KBM-7 (cell line): ENCODE results near the gene MKRN2.
"Not testable (repeated sequence)": the region's sequence is repeated elsewhere in the genome, so short reads cannot be mapped to it uniquely, and the experiment has no call there.

ENCODE experiments used
- DNase-seq: peaks from one replicate; pipeline ENCODE4 v3.0.0-alpha.2; 2015
- in situ Hi-C: fragments of 300-500 bp; cut with MboI; formaldehyde crosslinking; loops from 2 replicates; pipeline ENCODE4 v1.14.3; 2020; ENCODE audit warnings: low sequenced_read_pairs, low pct_unique_long_range_greater_than_20kb, mixed read lengths

The MKRN2 gene

DNA sequence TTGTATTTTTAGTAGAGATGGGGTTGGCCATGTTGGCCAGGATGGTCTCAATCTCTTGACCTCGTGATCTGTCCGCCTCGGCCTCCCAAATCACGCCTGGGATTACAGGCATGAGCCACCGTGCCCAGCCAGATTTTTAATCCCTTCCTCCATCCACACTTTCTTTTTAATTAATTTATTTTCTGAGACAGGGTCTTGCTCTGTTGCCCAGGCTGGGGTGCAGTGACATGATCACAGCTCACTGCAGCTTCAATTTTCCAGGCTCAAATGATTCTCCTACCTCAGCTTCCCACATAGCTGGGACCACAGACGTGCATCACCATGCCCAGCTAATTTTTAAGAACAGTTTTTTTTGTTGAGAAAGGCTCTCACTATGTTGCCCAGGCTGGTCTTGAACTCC, 63.4 kb downstream of the MKRN2 start:
- in situ Hi-C loops = no loop called here
- no peak for DNase-seq

DNA sequence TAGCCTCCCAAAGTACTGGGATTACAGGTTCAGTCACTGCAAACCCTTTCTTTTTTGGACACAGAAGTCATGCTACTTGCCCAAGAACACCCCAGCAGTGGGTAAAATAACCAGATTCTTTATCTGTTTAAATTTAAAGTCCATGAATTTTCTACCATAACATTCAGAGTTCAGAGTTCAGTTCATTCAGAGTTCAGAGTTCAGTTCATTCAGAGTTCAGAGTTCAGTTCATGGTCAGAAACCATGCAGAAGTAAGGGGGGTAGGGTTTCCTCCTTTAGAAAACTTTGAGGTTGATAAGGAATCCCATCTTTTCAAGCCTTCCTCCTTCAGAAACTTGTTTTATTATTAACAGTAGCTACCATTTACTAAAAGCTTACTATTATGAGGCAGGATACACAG, 63.8 kb downstream of the MKRN2 start:
- in situ Hi-C loops = no loop called here
- no peak for DNase-seq

DNA sequence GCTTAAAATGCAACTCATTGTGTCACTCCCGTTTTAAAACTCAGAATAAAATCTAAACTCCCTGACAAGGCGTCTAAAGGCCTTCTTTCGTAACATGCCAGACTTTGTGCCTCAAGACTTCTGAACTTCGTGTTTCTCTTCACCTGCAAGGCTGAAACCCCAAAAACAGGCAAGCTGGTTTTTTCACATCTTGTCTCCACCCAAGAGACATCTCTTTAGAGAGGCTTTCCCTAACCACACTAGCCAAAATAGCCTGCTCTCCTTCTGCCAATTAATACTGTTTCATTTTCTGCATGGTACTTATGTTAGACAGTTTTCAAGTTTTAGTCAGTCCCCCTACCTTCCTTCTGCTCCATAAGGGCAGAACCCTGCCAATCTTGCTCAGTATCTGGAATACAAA, 65.4 kb downstream of the MKRN2 start:
- DNase-seq = no peak

DNA sequence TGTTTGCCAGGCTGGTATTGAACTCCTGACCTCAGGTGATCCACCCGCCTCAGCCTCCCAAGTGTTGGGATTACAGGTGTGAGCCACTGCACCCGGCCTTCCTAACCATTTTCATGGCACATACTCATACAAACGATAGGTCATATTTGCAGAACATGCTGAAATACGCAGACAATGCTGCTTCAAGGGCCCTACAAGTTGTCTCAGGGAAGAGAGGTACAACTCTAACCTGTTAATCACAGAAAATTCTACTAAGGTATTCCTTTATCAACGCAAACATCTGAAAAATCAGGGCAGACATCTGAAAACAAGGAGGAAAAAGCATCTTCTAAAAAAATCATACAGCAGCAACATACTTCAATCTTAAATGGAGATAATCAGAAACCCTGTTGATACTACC, 67.2 kb downstream of the MKRN2 start:
- in situ Hi-C loops = no loop called here
- DNase-seq = no peak

More for the DNA sequence above, 65.4 kb downstream of the MKRN2 start:
- in situ Hi-C loops = no loop called here

DNA sequence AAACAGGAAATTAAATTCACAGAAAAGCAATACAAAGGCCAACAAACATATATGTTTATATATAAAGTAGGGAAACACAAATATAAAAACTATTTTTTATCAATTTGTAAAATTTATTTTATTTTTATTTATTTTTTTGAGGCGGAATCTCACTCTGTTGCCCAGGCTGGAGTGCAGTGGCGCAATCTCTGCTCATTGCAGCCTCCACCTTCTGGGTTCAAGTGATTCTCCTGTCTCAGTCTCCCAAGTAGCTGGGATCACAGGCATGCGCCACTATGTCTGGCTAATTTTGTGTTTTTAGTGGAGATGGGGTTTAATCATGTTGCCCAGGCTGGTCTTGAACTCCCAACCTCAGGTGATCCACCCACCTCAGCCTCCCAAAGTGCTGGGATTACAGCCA, 68.1 kb downstream of the MKRN2 start:
- in situ Hi-C loops, DNase-seq: not testable (repeated sequence)

DNA sequence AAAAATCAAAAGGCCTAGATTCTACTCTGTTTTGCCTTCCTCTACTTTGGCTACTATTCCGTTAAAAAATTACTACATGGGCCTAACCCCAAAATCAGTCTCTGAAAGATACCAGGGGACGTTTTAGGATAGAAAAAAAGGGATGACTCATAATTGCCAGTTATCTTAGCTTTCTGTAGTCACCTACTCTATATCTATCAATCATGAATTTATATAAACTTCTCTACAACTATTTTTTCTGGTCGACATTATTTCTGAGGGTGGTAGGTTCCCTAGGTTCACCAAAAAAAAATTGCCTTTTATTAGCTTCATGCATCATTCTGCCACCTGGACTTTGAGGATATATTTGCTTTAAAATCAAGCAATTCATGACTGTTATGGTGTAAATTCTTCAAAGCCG, 70.5 kb downstream of the MKRN2 start:
- in situ Hi-C loops = no loop called here
- DNase-seq = no peak

DNA sequence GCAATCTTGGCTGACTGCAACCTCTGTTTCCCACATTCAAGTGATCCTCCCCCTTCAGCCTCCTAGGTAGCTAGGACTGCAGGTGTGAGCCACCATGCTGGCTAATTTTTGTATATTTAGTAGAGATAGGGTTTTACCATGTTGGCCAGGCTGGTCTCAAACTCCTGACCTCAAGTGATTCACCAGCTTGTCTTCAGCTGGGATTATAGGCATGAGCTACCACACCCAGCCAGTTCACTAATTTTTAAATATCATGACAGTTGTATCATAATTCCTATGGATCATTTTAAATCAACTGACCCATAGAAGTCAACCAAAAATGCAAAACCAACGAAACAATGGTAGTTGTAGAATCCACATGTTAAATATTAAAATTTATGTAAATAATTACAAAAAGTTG, 71.9 kb downstream of the MKRN2 start:
- in situ Hi-C loops = no loop called here

DNA sequence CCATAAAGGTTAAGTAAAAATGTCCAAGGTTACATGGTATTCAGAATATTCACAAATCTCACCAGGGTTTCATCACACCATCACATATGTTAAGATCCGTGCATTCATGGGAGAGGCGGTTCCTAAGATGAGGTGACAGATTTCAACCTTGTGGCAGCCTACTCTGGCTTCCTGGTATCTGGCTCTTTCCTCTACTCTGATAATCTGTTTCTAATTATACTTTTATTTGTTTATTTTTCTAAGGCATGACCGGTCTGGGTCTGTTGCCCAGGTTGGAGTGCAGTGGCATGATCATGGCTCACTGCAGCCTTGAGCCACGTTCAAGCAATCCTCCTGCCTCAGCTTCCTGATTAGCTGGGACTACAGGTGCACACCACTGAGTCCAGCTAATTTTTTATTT, 72.7 kb downstream of the MKRN2 start:
- DNase-seq = no peak
- in situ Hi-C loops = no loop called here

More for the DNA sequence above, 71.9 kb downstream of the MKRN2 start:
- DNase-seq = no peak

DNA sequence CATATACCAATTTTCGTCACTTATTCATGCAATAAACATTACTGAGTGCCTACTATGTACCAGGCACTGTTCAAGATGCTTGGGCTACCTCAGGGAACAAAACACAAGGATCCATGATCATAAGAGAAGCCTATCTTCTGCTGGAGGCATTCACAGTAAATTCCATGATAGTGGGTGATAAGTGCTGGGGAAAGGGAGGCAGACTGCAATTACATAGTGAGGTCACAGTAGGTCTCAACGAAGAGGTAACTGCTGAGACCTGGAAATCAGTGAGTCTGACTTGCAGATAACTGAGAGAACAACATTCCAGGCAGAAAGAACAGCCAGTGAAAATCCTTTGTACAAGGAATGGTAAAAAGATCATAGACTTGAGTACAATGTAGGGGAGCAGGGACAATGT, 73.4 kb downstream of the MKRN2 start:
- no peak for DNase-seq
- in situ Hi-C loops = no loop called here

DNA sequence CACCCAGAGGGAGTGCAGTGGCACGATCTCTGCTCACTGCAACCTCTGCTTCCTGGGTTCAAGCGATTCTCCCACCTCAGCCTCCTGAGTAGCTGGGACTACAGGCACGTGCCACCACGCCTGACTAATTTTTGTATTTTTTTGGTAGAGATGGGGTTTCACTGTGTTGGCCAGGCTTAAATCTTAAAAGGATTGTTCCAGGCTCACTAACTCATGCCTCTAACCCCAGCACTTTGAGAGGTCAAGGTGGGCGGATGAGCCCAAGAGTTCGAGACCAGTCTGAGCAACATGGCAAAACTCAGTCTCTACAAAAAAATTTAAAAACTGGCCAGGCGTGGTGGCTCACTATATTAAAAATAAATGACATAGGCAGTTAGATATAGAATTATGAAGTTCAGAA, 74.0 kb downstream of the MKRN2 start:
- in situ Hi-C loops, DNase-seq: not testable (repeated sequence)

DNA sequence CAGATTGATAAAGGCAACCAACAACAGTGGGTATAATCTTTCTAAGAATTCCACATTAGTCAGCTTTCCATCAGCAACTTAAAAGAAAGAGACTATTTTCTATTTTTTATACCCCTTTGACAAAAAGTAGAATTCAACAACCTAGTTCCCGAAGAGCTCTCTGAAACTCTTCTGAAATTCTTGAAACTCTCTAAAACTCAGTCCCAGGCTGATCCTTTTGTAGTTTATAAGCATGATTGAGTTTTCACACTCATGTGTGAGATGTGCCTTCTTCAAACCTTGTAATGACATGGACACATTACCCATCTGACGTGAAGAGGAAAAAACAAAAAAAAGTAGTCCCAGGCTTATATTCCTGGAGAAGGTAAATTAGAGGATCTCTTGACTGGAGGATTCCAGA, 75.6 kb downstream of the MKRN2 start:
- no peak for DNase-seq
- in situ Hi-C loops = no loop called here

DNA sequence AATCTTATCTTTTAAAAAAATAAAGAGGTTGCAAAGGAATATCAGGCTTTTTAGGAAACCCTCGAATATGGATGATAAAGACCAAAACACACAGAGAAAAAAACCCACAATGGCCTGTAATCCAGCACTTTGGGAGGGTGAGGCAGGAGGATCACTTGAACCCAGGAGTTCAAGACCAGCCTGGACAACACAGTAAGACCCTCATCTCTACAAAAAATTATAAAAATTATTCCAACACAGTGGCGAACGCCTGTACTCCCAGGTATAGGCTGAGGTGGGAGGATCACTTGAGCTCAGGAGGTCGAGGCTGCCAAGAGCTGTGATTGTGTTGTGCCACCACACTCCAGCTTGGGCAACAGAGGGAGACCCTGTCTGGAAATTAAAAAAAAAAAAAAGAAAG, 76.2 kb downstream of the MKRN2 start:
- in situ Hi-C loops = no loop called here
- DNase-seq = no peak
